Measurements from ENCODE around the gene MYH11.

Gene MYH11

DNA sequence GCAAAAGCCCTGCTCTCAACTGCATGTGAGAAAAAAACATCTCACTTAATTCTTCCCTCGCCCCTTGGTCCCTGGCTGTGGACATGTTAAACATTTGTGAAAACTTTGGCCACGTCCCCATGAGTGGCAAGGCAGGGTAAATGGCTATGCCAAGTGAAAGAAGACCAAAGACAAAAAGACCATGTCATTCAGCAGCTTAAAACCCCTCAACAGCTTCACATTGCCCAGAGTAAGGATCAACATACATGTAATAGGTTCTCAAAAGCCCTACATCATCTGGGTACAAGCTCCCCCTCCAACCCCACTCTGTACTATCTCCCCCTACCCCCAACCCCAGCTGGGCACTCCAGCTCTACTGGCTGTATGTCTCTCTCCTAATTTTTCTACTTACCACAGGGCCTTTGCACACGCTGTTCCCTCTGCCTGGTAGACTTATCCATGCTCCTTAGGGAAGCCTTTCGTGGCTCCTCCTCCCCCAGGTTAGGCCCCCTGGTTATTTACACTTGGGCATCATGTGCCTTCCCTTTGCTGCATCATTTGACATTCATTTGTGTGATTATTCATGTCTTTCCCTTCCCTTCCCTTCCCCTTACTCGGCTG lies 131.1 kb downstream of the MYH11 start:
- H3K4me3 ChIP-seq (ENCODE audit: control insufficient read depth, low read depth, low read length), result no peak overlapping the region
- DNase-seq (ENCODE audit: low read depth), result no peak
- TF ChIP-seq, protein P1, sequence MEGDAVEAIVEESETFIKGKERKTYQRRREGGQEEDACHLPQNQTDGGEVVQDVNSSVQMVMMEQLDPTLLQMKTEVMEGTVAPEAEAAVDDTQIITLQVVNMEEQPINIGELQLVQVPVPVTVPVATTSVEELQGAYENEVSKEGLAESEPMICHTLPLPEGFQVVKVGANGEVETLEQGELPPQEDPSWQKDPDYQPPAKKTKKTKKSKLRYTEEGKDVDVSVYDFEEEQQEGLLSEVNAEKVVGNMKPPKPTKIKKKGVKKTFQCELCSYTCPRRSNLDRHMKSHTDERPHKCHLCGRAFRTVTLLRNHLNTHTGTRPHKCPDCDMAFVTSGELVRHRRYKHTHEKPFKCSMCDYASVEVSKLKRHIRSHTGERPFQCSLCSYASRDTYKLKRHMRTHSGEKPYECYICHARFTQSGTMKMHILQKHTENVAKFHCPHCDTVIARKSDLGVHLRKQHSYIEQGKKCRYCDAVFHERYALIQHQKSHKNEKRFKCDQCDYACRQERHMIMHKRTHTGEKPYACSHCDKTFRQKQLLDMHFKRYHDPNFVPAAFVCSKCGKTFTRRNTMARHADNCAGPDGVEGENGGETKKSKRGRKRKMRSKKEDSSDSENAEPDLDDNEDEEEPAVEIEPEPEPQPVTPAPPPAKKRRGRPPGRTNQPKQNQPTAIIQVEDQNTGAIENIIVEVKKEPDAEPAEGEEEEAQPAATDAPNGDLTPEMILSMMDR (conservative IDR thresholded peaks at IDR 0.05; ENCODE audit: control insufficient read depth, insufficient read depth, low read depth, low read length), result no peak

DNA sequence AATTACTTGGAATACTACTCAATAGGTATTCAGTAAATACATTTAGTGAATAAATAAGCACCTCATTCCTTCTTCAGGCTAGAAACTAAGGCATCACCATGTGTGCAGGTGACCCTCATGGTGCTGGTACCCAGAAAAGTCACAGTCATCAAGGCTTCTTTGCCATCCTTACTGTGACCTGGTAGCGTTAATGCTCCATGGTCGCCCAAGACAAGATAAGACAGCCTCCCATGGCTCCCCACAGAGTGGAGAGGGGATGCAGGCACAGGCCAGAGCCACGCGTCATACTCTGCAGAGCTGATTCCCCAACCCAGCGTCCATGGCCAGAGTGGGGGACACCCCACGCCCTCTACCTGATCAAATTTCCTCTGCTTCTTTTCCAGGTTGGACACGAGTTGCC lies 133.0 kb downstream of the MYH11 start:
- TF ChIP-seq, protein P1 (conservative IDR thresholded peaks at IDR 0.05; ENCODE audit: control insufficient read depth, insufficient read depth, low read depth, low read length), result no peak
- no peak for DNase-seq (ENCODE audit: low read depth)

DNA sequence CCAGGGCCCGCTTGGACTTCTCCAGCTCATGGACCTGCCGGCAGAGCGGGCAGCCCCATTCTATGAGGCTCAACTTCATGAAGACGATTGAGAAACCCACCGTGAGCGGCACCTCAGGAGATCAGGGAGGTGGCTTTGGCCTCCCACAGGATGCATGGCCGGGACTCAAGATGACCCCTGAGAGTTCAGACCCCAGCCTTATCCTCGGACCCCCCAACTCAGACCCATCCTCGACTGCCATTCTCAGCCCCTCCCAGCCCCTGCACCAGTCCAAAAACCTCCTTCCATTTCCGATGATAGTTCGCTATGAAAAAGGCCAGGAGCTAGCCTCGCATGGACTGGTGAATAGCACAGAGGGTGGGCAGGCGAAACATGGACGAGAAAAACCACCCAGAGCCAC lies 135.8 kb downstream of the MYH11 start:
- no peak for DNase-seq (ENCODE audit: low read depth)
- no peak overlapping the region for H3K4me3 ChIP-seq (ENCODE audit: control insufficient read depth, low read depth, low read length)
- TF ChIP-seq, protein P1 (conservative IDR thresholded peaks at IDR 0.05; ENCODE audit: control insufficient read depth, insufficient read depth, low read depth, low read length), result no peak

More for the DNA sequence above, 133.0 kb downstream of the MYH11 start:
- H3K4me3 ChIP-seq (ENCODE audit: control insufficient read depth, low read depth, low read length), result no peak overlapping the region

DNA sequence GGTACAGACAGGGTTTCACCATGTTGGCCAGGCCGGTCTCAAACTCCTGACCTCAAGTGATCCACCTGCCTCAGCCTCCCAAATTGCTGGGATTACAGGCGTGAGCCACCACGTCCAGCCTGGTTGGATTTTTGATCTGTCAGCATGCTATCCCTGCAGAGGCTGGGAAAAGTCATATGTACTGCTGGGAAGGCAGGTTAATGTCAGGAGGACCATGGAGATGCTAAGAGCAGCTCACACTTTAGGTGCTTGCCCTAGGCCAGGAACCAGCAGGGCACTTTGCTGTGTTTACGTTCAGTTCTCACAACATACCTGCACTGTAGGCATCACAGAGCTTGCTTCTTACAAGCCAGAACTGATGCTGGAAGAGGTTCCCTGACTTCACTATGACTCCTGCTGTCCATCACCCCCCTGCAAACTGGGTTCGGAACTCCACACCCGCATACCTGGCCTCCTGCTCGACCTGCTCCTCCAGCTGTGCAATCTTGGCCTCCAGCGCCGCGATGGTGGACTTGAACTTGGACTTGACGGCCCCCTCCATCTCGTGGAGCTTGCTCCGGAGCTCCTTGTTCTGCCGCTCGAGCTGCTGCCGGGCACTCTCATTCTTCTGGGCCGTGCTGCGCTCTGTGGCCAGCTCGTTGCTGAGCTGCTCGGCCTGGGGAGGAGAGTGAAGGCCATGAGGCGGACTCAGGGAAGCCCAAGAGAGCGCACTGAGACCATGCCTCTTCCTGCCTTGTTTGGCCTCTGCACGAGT lies 140.0 kb downstream of the MYH11 start:
- TF ChIP-seq, protein P1 (conservative IDR thresholded peaks at IDR 0.05; ENCODE audit: control insufficient read depth, insufficient read depth, low read depth, low read length), result no peak
- H3K4me3 ChIP-seq (ENCODE audit: control insufficient read depth, low read depth, low read length), result no peak overlapping the region
- no peak for DNase-seq (ENCODE audit: low read depth)

DNA sequence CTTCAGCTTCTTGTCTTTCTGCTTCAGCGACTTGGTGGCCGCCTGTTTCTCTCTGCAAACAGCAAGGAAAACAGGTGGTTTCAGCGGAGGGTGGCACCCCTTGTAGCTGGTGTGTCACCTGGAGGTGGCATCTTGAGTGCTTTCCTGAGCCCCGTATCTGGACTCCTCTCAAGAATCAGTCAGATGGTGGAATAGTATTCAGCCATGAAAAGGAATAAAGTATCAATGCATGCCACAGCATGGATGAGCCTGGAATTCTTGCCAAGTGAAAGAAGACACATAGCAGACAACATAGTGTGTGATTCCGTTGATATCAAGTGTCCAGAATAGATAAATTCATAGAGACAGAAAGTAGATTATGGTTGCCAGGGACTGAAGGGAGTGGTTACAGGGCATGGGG lies 141.6 kb downstream of the MYH11 start:
- TF ChIP-seq, protein P1 (conservative IDR thresholded peaks at IDR 0.05; ENCODE audit: control insufficient read depth, insufficient read depth, low read depth, low read length), result no peak
- no peak for DNase-seq (ENCODE audit: low read depth)
- H3K4me3 ChIP-seq (ENCODE audit: control insufficient read depth, low read depth, low read length), result no peak overlapping the region

DNA sequence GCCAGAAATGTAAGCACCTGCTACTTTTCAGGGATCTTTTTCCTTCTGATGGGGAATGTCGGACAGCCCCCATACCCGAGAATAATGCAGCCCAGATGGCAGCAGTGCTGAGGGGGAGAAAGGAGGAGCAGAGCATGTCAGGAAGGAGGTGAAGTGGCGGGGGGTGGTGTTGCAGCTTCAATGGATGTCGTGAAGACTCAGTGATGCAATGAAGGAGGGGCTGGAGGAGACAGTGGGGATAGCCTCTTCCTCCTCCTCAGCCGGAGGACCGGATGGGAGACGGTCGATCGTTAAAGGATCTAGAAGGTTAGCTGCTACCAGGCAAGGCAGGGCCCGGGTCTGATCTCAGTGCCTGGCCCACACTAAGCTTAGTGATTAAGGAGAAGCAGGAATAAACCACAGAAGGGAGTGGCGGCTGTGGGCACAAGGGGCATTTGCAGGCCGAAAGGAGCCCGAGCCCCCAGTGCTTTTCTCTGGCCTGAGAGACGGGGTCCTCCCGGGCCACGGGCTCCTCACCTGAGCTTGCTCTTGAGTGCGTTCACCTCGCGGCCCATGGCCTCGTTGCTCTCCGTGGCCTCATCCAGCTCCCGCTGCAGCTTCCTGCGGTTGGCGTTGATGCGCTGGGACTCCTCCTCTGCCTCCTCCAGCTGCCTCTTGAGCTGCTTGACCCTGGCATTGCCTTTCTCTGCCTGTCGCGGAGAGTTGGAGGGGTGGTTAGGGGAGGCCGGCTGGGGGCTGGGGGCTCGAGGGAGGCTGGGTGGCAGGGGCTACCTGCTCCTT lies 142.2 kb downstream of the MYH11 start:
- TF ChIP-seq, protein P1 (conservative IDR thresholded peaks at IDR 0.05; ENCODE audit: control insufficient read depth, insufficient read depth, low read depth, low read length), result no peak
- no peak overlapping the region for H3K4me3 ChIP-seq (ENCODE audit: control insufficient read depth, low read depth, low read length)
- DNase-seq (ENCODE audit: low read depth), result no peak

All from fibroblast of mammary gland (primary cell).